HEK293T (cell line): ENCODE results near the gene NSMCE1.

Experiments used
- BHLHE40 ChIP-seq: fragments of 450-650 bp; IDR thresholded peaks from 2 replicates; pipeline ENCODE4 v1.6.1; 2016; ENCODE audit warnings: mild to moderate bottlenecking, moderate library complexity, borderline replicate concordance
- HDGF ChIP-seq: fragments of 450-650 bp; IDR thresholded peaks from 2 replicates; pipeline ENCODE4 v1.6.1; 2017; ENCODE audit warnings: antibody characterized with exemption, borderline replicate concordance
- LEF1 ChIP-seq: fragments of 450-650 bp; IDR thresholded peaks from 2 replicates; pipeline ENCODE4 v1.6.1; 2017; ENCODE audit warnings: mild to moderate bottlenecking, borderline replicate concordance
- SP1 ChIP-seq: fragments of 450-650 bp; IDR thresholded peaks from 2 replicates; pipeline ENCODE4 v1.6.1; 2017

GRCh38 chr16:27229891-27230470 lies 38.6 kb downstream of the NSMCE1 start:
- TF ChIP-seq LEF1 = no peak
- TF ChIP-seq SP1 = no peak
- no peak for TF ChIP-seq HDGF
- no peak for TF ChIP-seq BHLHE40
